AG04449 (cell line): ENCODE results near the gene DIAPH1.

ENCODE experiments used
- CTCF ChIA-PET: fragments of 350-600 bp; formaldehyde crosslinking; extraction: SDS; loops from one replicate; lab custom pipeline; 2021; ENCODE audit warnings: antibody characterized with exemption; lab: Yijun Ruan, JAX
- POLR2A ChIA-PET: fragments of 400-600, 350-600 bp; formaldehyde crosslinking; extraction: SDS; loops from one replicate; lab custom pipeline; 2020; ENCODE audit warnings: antibody characterized with exemption, inconsistent platforms; lab: Yijun Ruan, JAX
- DNase-seq: peaks from one replicate; pipeline ENCODE4 v3.0.0-alpha.2; 2010; ENCODE audit warnings: low read depth, low spot score
- H3K4me3 ChIP-seq: 2 replicates; pipeline ENCODE4 v1.5.1; 2011; ENCODE audit warnings: low read depth, mild to moderate bottlenecking, control low read depth, low read length
- CTCF ChIP-seq: IDR thresholded peaks from one replicate; pipeline ENCODE4 v1.5.1; 2011; ENCODE audit warnings: mild to moderate bottlenecking, moderate library complexity, low read length, control low read depth, inconsistent platforms; ENCODE audit not compliant: insufficient read depth; ENCODE audit errors: missing control alignments

The DIAPH1 gene

GRCh38 chr5:141646026-141646425 is 27.2 kb upstream of the DIAPH1 start:
- ChIA-PET CTCF (interaction anchor here (1.3 to 4.9 kb wide), 4 partner anchors 9 to 322 kb away, joined by 3 to 33 read pairs (median 4); partner anchors contain the start of genes DIAPH1, HDAC3 and RELL2), POLR2A (no interaction called here)
- no peak overlapping the region for H3K4me3 ChIP-seq
- DNase-seq: no peak
- TF ChIP-seq CTCF: no peak

GRCh38 chr5:141641634-141642267 is 23.0 kb upstream of the DIAPH1 start:
- DNase-seq: no peak
- CTCF ChIA-PET: interaction anchor here (1.0 to 5.1 kb wide), 13 partner anchors 9 to 319 kb away, joined by 3 to 48 read pairs (median 6); partner anchors contain the start of genes DIAPH1 and FCHSD1
- POLR2A ChIA-PET: no interaction called here
- no peak overlapping the region for H3K4me3 ChIP-seq
- peak; percentile 40 for TF ChIP-seq CTCF

- DNase-seq: no peak
- no peak for TF ChIP-seq CTCF
- CTCF ChIA-PET: interaction anchor here (0.9 to 5.1 kb wide), 7 partner anchors 8 to 77 kb away, joined by 3 to 48 read pairs (median 5); partner anchors contain the start of genes DIAPH1 and FCHSD1
- H3K4me3 ChIP-seq: no peak overlapping the region
- POLR2A ChIA-PET: no interaction called here
Measured at GRCh38 chr5:141640698-141641097, 21.9 kb upstream of the DIAPH1 start.

GRCh38 chr5:141640051-141640415 is 21.2 kb upstream of the DIAPH1 start:
- ChIA-PET CTCF (interaction anchor here (0.9 to 5.1 kb wide), 5 partner anchors 11 to 76 kb away, joined by 3 to 48 read pairs (median 4); partner anchors contain the start of genes DIAPH1 and FCHSD1), POLR2A (no interaction called here)
- DNase-seq: no peak
- TF ChIP-seq CTCF: no peak
- no peak overlapping the region for H3K4me3 ChIP-seq

- POLR2A ChIA-PET: interaction anchor here (0.9 kb wide), 1 partner anchor 15 kb away, joined by 5 read pairs; no protein-coding TSS in a partner anchor
- no peak for TF ChIP-seq CTCF
- DNase-seq: no peak
- CTCF ChIA-PET: interaction anchor here (1.3 to 5.1 kb wide), 4 partner anchors 8 to 76 kb away, joined by 3 to 48 read pairs (median 18); no protein-coding TSS in a partner anchor
- no peak overlapping the region for H3K4me3 ChIP-seq
Measured at GRCh38 chr5:141639357-141640050, 20.7 kb upstream of the DIAPH1 start.

- CTCF ChIA-PET: interaction anchor here (1.3 to 11.0 kb wide), 4 partner anchors 9 to 49 kb away, joined by 3 to 92 read pairs (median 20); partner anchors contain the start of gene FCHSD1
- POLR2A ChIA-PET: interaction anchor here (0.9 kb wide), 1 partner anchor 16 kb away, joined by 5 read pairs; no protein-coding TSS in a partner anchor
- H3K4me3 ChIP-seq: no peak overlapping the region
- DNase-seq: no peak
- TF ChIP-seq CTCF: no peak
Measured at GRCh38 chr5:141638771-141639170, 20.0 kb upstream of the DIAPH1 start.
